PC-9 (cell line): ENCODE data around the gene LCN6.

Experiments used
- EZH2 ChIP-seq: fragments of 200-600 bp; sonication (generic); IDR thresholded peaks from 2 replicates; pipeline ENCODE4 v1.8.0; 2017; ENCODE audit warnings: antibody characterized with exemption, low read depth
- TF ChIP-seq, protein P1 (sequence below): fragments of 200-600 bp; sonication (generic); conservative IDR thresholded peaks from 2 replicates; pipeline ENCODE4 v1.6.1; 2017; ENCODE audit warnings: mixed run types, antibody characterized with exemption, mild to moderate bottlenecking, moderate library complexity

DNA sequence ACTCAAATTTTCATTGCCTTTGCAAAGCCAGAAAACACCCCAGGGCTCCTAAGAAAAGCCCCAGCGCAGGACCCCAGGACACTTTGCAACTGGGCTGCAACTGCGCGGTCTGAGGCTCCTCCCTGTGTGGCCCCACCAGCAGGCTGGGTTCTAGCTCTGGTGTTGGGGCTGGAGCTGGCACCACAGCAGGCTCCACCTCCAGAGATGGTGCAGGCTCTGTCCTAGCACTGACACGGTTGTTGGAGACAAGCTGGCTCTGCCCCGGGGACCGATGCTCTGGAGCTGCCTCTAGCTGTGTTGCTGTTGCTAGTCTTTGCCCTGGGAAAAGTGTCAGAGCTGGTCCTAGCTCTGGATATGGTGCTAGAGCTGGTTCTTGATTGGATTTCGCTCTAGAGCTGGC is 19.2 kb downstream of the LCN6 start:
- TF ChIP-seq, protein P1, sequence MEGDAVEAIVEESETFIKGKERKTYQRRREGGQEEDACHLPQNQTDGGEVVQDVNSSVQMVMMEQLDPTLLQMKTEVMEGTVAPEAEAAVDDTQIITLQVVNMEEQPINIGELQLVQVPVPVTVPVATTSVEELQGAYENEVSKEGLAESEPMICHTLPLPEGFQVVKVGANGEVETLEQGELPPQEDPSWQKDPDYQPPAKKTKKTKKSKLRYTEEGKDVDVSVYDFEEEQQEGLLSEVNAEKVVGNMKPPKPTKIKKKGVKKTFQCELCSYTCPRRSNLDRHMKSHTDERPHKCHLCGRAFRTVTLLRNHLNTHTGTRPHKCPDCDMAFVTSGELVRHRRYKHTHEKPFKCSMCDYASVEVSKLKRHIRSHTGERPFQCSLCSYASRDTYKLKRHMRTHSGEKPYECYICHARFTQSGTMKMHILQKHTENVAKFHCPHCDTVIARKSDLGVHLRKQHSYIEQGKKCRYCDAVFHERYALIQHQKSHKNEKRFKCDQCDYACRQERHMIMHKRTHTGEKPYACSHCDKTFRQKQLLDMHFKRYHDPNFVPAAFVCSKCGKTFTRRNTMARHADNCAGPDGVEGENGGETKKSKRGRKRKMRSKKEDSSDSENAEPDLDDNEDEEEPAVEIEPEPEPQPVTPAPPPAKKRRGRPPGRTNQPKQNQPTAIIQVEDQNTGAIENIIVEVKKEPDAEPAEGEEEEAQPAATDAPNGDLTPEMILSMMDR: no peak
- no peak for TF ChIP-seq EZH2
